HG03097 (cell line): ENCODE data around the gene MTA2.
"Not testable (repeated sequence)": the region's sequence is repeated elsewhere in the genome, so short reads cannot be mapped to it uniquely, and the experiment has no call there.

Source experiments
- ATAC-seq: cut with Tn5 transposase; IDR thresholded peaks from one replicate; pipeline ENCODE4 v1.9.1; 2021; ENCODE audit not compliant: unreplicated experiment, low FRiP score

The MTA2 gene

DNA sequence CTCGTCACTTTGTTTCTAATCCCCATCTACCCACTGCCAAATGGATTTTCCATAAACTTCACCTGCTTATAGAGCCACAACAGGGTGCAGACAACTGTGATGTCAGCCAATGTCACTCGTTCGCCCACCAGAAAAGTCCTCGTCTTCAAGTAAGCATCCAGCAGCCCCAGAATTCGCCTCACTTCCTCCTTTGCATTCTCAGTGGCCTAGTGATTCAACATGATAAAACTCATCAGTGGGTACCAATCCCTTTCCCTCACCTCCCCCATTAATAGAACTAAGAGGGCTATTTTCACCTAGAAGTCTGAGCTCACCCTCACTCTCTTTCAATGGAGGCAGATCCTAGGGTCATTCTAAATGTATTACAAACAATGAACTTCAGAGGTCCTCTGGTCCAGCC lies 30.8 kb downstream of the MTA2 start:
- ATAC-seq, result not testable (repeated sequence)

GRCh38 chr11:62569611-62570010 lies 32.1 kb downstream of the MTA2 start:
- ATAC-seq, result no peak

DNA sequence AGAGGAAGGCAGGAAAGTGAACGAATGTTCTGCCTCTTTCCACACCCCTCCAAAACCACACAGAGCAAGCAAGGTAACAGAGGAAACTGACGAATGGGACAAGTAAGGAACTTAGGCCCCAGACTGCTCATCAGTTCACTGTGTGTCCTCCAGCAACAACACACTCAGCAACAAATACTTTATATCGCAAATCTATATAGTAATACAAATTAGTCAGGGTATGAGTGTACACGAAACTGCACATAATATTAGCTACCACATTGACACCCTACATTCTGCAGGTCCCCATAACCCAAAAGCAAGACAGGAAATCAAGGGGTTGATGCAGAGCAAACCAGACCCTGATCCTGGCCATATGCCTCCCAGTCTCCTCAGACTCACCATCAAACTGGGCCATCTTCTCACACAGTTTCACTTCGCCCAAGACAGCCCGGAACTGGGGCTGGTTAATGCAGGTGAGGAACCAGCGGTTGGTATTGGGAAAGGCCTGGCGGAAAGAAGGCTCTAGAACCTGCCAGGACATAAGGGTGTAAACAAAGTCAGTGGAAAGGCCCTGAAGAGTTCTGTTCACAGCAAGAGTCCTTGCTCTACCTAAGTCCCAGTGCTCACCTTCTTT lies 34.5 kb downstream of the MTA2 start:
- ATAC-seq, result no peak

DNA sequence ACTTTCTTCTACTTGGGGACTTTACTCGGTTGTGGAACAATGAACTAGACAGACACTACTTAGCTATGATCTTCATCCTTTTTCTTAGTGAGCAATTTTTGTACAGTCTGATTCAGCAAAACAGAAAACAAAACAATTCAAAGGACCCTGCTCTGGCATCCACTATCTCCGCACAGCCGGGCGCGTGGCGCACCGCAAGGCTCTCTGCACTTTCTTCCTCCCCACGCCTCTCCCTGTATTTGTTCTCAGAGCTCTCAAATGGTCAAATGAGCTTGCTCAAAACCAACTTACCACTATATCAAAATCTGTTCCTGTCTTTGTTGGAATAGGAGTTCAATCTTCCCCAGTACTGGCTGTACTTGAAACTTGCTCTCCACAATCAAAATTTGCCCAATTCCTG lies 35.4 kb downstream of the MTA2 start:
- no peak for ATAC-seq

DNA sequence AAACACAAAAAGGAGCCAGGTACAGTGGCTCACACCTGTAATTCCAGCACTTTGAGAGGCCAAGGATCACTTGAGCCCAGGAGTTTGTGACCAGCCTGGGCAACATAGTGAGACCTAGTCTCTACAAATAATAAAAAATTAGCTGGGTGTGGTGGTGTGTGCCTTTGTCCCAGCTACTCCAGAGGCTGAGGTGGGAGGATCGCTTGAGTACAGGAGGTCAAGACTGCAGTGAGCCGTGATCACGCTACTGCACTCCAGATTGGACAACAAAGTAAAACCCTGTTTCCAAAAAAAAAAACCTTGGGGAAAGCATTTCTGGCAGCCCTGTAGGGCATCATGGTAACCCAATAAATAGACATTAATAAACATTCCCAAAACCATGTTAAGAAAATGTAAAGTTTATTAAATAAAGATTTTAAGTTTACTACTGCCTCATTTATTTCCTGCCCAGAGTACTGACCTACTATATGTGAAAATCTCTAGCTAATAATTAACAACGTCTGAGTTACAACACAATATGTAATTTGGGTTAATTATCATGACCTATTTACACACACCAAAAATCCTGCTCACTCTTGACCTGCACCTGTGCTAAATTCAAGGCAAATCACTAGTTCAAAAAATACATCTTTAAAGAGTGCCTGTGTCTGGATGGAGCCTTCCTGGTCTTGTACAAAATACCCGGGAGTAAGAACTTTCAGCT lies 36.4 kb downstream of the MTA2 start:
- no peak for ATAC-seq

GRCh38 chr11:62561677-62562230 lies 39.9 kb downstream of the MTA2 start:
- not testable (repeated sequence) for ATAC-seq

DNA sequence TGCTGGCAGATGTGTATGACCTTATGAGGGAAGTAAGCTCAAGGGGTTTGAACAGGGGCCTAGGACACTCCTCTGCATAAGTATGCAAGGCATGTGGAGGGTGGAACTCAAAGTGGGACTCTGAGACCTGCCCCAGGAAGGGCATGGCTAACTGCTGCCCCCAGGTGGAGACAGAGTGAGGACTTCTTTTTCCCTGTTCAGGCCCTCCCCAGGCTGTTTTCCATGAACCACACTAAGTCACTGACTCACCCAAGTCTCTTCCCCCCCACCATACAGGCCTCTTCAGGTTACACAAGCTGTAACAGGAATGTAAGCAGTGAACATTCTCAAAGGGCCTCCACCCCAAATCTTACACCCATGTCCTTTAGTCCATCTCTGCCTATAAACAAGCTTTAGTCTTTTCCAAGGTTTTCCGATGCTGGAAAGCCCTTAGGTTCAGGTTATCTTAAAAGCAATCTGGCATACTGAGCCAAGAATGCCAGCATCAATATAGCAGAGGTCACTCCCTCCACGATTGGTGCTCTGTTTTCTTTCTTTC lies 41.0 kb downstream of the MTA2 start:
- ATAC-seq, result no peak

- ATAC-seq, result not testable (repeated sequence)
Measured at GRCh38 chr11:62559626-62560025, 42.0 kb downstream of the MTA2 start.

GRCh38 chr11:62559204-62559603 lies 42.5 kb downstream of the MTA2 start:
- no peak for ATAC-seq

DNA sequence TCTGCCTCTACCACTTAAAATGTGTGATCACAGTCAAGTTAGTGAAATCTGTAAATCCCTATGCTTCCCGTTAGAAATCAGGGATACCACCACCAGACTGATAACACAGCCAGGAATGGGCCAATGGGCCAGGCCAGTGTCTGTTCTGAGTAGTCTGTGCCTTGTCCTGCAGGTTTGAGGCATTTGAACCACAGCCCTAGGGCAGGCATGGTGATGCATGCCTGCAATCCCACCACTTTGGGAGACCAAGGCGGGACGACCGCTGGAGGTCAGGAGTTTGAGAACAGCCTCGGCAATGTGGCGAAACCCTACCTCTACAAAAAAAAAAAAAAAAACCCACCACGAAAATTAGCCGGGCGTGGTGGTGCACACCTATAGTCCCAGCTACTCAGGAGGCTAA lies 43.0 kb downstream of the MTA2 start:
- ATAC-seq, result no peak

GRCh38 chr11:62556875-62557631 lies 44.6 kb downstream of the MTA2 start:
- peak; percentile 19 for ATAC-seq

- ATAC-seq, result peak; percentile 34
Measured at GRCh38 chr11:62556108-62556874, 45.4 kb downstream of the MTA2 start.

DNA sequence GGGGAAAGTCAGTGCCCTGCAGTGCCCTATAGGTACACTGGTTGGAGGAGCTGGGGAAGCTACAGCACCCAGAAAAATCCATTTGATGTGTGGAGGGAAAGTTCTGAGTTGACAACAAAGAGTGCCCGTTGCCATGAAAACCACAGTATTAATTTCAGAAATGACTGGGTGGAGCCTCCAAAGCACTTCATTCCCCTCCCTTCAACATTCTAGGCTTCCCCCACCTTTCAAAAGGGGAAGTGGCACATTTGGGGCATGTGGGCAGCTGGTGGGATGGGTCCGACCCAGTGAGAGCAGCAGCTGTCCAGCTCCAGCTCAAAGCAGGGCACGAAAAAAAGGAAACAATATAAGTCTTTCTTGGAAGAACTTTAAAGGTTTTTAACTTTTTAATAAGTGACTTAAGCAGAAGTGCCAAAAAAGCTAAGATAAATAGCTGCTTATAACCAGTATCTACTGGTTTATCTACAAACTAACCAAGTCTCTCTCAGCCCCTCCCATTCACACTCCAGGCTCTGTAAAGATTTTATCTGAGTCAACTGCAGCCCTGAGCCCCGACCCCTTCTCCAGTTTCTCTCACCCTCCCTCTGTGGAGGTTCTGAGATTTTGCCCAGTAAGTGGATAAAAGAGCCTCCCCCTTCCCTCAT lies 46.1 kb downstream of the MTA2 start:
- no peak for ATAC-seq

DNA sequence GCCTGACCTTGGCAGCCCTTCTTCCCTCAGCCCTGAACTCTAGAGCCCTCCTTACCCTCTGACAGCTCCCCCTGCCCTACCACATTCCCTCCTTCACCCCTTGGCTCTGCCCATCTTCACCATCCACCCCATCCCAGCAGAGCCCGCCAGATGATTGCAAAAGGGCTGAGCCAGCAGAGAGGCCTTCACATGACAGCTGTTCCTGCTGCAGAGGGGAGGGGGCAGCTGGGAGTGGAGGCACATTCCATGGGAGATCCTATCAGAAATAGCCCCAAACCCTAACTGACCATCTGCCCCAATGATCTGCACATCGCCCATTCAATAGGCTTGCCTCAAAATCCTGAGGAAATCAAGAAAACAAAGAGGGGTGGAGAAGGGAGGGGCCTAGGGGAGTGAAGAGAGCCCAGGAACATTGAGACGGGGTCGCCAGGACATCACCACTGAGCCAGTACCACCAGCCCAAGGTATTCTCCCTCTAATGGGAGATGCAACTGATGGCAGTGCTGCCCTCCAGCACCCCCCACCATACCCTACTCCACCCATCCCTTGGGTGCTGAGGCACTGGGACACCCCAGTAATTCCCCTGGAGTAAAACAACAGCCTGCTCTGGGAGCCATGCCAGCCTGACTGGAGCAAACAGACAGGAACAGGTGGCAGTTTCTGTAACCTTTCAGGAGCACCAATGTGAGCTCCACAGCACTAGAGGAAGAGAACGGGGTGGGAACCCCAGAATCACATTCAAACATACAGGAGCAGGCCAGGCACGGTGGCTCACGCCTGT lies 47.1 kb downstream of the MTA2 start:
- ATAC-seq, result no peak

DNA sequence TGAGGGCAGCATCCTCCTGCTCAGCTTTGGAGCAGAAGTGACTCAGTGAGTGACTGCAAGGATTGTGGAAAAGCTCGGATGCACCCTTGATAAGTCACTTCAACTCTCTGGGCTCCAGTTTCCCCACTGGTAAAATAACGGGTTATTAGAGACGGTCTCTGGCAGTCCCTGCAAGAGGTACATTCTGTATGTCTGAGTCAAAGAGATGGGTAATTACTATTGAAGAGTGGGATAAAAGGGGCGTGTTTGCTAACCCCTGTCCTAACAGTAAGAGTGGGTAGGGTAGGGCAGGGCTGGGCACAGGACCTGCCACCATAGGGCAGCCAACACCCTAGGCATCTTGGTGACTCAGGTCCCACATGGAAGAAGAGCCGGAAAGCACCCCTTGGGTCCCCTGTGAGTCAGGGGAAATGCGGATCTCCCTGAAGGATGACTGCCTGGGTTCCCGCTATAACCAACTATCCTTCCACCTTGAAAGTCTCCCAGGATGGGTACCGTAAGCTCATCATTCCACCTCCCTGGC lies 47.8 kb downstream of the MTA2 start:
- no peak for ATAC-seq

- no peak for ATAC-seq
Measured at GRCh38 chr11:62553080-62553838, 48.4 kb downstream of the MTA2 start.

DNA sequence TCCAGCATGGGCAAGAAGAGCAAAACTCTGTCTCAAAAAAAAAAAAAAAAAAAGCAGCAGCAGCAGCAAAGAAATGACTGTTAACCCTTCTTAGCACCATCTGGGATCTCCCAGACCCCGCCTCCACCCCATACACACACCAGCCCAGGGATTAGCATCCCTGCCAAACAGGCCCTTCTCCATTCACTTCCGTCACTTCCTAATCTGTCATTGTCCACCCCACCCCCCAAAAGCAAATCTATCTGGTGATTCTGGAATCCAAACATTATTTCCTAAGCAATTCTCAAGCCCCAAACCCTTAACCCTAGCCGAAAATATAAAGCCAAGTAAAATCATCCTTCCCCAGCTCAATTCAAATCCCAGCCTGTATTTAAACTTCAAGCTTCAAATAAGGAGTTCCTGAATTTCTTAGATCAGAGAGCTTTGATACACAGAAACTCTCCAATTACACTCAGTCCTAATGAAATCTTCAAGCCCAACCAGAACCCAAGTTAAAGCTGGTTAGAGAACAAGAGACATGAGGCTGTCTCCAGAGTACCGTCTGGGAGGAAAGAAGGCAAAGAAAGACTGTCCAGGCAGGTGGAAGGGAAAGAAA lies 49.1 kb downstream of the MTA2 start:
- no peak for ATAC-seq

DNA sequence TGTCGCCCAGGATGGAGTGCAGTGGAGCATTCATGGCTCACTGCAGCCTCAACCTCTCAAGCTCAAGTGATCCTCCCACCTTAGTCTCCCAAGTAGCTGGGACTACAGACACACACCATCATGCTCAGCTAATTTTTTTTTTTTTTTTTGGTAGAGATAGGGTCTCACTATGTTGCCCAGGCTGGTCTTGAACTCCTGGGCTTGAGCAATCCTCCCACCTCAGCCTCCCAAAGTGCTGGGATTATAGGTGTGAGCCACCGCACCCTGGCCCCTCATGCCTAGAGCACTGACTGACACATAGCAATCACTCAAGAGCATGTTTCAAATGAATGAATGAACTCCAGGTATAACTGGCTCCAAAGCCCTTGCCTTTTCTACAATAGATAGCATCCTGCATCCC lies 51.2 kb downstream of the MTA2 start:
- ATAC-seq, result not testable (repeated sequence)
